Measurements from ENCODE around the gene RFX2.

Gene RFX2

DNA sequence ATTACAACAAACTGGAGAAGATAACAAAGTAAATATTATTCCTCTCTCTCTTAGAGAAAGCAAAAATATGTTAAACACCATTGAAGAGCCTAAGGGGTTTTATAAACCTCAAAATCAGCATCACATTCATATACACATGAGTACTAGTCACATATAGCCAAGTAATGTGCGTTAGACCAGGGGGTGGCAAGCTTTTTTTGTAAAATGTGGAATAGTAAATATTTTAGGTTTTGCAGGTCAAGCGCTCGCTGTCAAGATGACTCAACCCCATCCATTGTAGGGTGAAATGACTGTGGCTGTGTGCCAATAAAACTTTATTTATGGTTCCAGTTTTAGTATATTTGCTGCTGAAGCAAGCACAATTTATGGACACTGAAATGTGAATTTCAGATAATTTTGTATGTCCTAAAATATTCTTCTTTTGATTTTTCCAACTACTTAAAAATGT is 21.7 kb downstream of the RFX2 start:
- ChIA-PET POLR2A (no interaction called here), CTCF (interaction anchor here (2.0 kb wide), 1 partner anchor 41 kb away, joined by 7 read pairs; no protein-coding TSS in a partner anchor)
- TF ChIP-seq, protein P1, sequence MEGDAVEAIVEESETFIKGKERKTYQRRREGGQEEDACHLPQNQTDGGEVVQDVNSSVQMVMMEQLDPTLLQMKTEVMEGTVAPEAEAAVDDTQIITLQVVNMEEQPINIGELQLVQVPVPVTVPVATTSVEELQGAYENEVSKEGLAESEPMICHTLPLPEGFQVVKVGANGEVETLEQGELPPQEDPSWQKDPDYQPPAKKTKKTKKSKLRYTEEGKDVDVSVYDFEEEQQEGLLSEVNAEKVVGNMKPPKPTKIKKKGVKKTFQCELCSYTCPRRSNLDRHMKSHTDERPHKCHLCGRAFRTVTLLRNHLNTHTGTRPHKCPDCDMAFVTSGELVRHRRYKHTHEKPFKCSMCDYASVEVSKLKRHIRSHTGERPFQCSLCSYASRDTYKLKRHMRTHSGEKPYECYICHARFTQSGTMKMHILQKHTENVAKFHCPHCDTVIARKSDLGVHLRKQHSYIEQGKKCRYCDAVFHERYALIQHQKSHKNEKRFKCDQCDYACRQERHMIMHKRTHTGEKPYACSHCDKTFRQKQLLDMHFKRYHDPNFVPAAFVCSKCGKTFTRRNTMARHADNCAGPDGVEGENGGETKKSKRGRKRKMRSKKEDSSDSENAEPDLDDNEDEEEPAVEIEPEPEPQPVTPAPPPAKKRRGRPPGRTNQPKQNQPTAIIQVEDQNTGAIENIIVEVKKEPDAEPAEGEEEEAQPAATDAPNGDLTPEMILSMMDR (IDR thresholded peaks at IDR 0.05; ENCODE audit: insufficient read depth, low read length, missing control alignments) = no peak
- no peak overlapping the region for H3K4me3 ChIP-seq (ENCODE audit: low read depth, low read length)
- DNase-seq (ENCODE audit: low read depth, low spot score) = no peak

DNA sequence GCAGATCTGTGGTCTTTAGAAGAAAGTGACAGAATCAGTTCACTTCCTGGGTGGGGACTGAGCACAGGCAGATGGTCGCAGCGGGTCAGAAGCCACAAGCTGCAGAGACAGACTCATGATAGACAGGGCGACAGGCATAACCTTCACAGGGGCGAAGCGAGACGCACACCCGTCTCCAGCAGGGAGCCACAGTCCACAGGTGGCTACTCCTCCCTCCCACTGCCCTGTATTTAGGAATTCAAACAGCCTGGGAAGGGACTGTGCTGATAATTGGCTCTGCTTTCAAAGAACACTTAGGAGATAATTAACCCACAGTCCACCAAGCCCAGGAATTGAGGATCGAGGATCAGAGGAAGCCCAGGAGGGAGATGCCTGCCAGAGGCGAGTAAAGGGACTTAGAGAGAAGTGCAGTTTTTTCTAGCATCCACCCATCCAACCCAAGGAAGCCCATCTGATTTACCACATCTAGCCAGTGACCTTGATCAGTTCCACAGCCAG is 23.2 kb downstream of the RFX2 start:
- no peak for DNase-seq (ENCODE audit: low read depth, low spot score)
- POLR2A ChIA-PET = interaction anchor here (0.6 kb wide), 1 partner anchor 10 kb away, joined by 3 read pairs; no protein-coding TSS in a partner anchor
- CTCF ChIA-PET = interaction anchor here (0.6 to 2.0 kb wide), 4 partner anchors 9 to 39 kb away, joined by 3 to 7 read pairs (median 3); no protein-coding TSS in a partner anchor

DNA sequence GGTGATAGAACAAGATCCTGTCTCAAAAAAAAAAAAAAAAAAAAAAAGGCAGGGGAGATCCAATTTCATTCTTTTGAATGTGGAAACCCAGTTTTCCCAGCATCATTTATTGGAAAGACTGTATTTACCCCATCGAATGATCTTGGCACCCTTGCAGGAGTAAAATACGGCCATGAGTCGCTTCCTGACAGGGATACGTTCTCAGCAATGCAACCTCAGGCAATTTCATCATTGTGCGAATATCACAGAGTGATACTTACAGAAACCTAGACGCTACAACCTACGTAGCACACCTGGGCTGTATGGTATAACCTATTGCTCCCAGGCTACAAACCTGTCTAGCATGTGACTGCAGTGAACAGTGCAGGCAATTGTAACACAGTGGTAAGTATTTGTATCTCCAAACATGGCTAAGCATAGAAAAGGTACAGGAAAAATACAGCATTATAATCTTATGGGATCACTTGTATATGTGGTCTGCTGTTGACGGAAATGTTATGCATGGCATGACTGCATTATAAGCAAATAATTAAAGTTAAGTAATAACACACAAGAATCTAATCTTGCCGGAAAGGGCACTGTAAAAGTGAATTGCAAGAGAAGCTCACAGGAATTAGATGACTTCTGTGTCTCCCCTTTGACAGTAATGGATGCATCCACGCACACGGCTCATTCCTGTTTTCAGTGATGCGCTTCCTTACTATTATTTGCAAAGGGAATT is 24.1 kb downstream of the RFX2 start:
- POLR2A ChIA-PET = interaction anchor here (0.6 kb wide), 1 partner anchor 9 kb away, joined by 3 read pairs; no protein-coding TSS in a partner anchor
- no peak overlapping the region for H3K4me3 ChIP-seq (ENCODE audit: low read depth, low read length)
- DNase-seq (ENCODE audit: low read depth, low spot score) = no peak
- TF ChIP-seq, protein P1 (IDR thresholded peaks at IDR 0.05; ENCODE audit: insufficient read depth, low read length, missing control alignments) = no peak
- CTCF ChIA-PET = interaction anchor here (0.6 to 1.1 kb wide), 2 partner anchors 8 to 10 kb away, joined by 3 read pairs; no protein-coding TSS in a partner anchor

More for the DNA sequence above, 23.2 kb downstream of the RFX2 start:
- TF ChIP-seq, protein P1 (IDR thresholded peaks at IDR 0.05; ENCODE audit: insufficient read depth, low read length, missing control alignments) = no peak
- no peak overlapping the region for H3K4me3 ChIP-seq (ENCODE audit: low read depth, low read length)

DNA sequence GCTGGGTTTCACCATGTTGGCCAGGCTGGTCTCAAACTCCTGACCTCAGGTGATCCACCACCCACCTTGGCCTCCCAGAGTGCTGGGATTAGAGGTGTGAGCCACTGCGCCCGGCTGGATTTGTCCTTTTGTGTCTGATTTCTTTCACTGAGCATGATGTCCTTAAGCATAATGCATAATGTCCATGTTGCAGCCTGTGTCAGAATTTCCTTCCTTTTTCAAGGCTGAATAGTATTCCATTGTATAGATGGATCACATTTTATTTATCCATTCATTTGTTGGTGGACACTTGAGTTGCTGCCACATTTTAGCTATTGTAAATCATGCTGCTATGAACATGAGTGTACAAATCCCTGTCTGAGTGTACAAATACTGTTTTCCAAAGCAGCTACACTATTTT is 25.5 kb downstream of the RFX2 start:
- POLR2A ChIA-PET = no interaction called here
- H3K4me3 ChIP-seq (ENCODE audit: low read depth, low read length) = no peak overlapping the region
- no peak for DNase-seq (ENCODE audit: low read depth, low spot score)
- TF ChIP-seq, protein P1 (IDR thresholded peaks at IDR 0.05; ENCODE audit: insufficient read depth, low read length, missing control alignments) = no peak
- CTCF ChIA-PET = no interaction called here

DNA sequence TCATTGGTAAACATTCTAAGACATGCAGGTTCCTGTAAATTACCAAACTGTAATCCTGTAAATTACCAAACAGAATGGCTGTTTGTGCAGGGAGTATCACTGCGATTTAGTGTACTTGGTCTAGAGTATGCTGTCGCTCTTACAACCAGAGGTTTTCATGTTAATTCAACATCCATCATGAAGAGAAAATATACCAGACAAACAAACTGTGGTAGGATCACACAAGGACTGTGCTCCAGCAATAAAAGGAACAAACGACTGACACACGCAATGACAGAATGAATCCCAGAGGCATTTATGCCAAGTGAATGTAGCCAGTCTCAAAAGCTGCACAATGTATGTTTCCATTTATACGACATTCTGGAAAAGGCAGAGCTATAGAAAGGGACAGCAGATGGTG is 31.2 kb downstream of the RFX2 start:
- no peak overlapping the region for H3K4me3 ChIP-seq (ENCODE audit: low read depth, low read length)
- ChIA-PET CTCF (interaction anchor here (1.0 to 1.5 kb wide), 2 partner anchors 30 to 140 kb away, joined by 3 read pairs; no protein-coding TSS in a partner anchor), POLR2A (no interaction called here)
- no peak for DNase-seq (ENCODE audit: low read depth, low spot score)
- TF ChIP-seq, protein P1 (IDR thresholded peaks at IDR 0.05; ENCODE audit: insufficient read depth, low read length, missing control alignments) = no peak

DNA sequence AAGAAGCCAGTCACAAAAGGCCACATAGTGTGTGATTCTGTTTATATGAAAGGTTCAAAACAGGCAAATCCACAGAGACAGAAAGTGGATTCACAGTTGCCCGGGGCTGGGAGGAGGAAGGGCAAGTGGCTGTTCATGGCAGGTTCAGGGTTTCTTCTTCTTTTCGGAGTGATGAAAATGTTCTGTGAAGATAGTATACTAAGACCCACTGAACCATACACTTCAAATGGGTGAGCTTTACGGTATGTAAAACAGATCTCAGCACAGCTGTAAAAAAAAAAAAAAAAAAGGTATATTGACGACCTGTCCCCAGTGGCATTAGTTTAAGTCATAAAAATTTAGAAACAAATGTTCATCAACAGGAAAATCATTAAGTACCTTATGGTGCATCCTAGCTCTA is 32.2 kb downstream of the RFX2 start:
- DNase-seq (ENCODE audit: low read depth, low spot score) = no peak
- ChIA-PET POLR2A (interaction anchor here (0.6 kb wide), 1 partner anchor 94 kb away, joined by 3 read pairs; no protein-coding TSS in a partner anchor), CTCF (interaction anchor here (0.9 to 5.6 kb wide), 3 partner anchors 9 to 141 kb away, joined by 3 to 25 read pairs (median 3); no protein-coding TSS in a partner anchor)
- TF ChIP-seq, protein P1 (IDR thresholded peaks at IDR 0.05; ENCODE audit: insufficient read depth, low read length, missing control alignments) = no peak
- no peak overlapping the region for H3K4me3 ChIP-seq (ENCODE audit: low read depth, low read length)
